Kidney capillary endothelial cell (primary cell): ENCODE data around the gene THOC1.

Source experiments
- DNase-seq: peaks from one replicate; pipeline ENCODE4 v3.0.0-alpha.2; 2018; ENCODE audit warnings: low spot score

The THOC1 gene

DNA sequence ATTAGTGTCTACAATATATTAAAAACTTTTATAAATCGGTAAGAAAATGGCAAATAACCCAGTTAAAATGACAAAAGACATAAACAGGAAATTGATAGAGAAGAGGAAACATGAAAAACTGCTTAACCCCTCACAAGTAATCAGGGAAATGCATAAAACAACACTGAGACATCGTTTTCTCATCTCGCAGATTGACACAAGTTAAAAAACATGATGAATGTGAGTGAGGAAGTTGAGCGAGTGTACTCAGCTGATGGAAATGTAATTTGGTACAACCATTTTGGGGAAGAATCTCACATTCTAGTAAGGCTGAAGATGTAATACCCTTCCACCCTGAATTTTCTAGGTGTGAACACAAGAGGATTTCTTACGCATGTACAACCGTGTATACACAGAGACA, 18.0 kb upstream of the THOC1 start:
- no peak for DNase-seq

GRCh38 chr18:275486-275885, 7.6 kb upstream of the THOC1 start:
- DNase-seq: no peak

GRCh38 chr18:274313-274712, 6.5 kb upstream of the THOC1 start:
- no peak for DNase-seq

GRCh38 chr18:273525-273924, 5.7 kb upstream of the THOC1 start:
- no peak for DNase-seq

- no peak for DNase-seq
These were observed 4.8 kb upstream of the THOC1 start for GRCh38 chr18:272650-273049.

GRCh38 chr18:269480-270095, 1.7 kb upstream of the THOC1 start:
- no peak for DNase-seq

DNA sequence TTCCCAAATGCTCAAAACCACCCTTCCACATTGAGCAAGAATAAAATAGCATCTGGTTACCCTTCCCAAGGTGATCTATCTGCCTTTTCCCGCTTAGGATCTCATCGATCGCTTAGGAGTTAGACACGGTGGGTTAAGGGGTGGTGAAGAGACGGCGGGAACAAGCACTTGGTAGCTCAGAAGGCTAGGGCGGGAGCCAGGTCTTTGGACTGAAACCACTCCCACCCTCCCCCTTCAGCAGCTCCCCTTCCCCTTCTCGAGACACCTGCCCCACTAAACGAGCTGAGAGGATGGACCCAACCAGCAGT, 513 bp downstream of the THOC1 start:
- DNase-seq: no peak

GRCh38 chr18:261398-262073, 6.3 kb downstream of the THOC1 start:
- no peak for DNase-seq

GRCh38 chr18:260547-260946, 7.3 kb downstream of the THOC1 start:
- no peak for DNase-seq

- DNase-seq: no peak
These were observed 12.7 kb downstream of the THOC1 start for GRCh38 chr18:255171-255570.

DNA sequence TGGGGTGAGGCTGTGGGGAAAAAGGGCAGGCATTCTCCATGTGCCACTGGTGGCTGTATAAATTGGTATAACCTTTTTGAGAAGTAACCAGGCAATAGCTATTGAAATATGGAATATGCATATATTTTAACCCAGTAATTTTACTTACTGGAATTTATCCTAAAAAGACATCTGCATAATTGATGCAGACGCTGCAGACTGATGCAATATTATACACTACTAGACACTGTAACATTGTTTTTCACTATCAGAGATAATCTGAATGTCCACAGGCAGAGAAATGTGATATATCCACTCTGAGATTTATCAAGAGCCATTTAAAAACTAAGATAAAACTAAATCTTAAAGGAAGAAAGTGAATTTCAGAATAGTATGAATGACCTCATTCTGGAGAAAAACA, 14.7 kb downstream of the THOC1 start:
- no peak for DNase-seq

DNA sequence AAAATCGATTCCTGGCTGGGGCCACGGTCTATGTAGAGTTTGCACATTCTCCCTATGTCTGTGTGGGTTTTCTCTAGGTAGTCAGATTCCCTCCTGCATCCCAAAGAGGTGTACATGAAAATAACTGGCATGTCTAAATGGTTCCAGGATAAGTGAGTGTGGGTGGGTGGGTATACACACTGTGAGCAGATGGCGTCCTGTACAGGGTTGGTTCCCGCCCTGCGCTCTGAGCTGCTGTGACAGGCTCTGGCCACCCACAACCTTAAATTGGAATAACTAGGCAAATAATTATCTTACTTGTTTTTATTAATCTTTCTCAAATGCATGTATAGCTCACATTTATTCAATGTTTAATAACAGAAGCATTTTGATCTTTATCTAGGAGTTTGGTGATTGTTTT, 16.3 kb downstream of the THOC1 start:
- no peak for DNase-seq

DNA sequence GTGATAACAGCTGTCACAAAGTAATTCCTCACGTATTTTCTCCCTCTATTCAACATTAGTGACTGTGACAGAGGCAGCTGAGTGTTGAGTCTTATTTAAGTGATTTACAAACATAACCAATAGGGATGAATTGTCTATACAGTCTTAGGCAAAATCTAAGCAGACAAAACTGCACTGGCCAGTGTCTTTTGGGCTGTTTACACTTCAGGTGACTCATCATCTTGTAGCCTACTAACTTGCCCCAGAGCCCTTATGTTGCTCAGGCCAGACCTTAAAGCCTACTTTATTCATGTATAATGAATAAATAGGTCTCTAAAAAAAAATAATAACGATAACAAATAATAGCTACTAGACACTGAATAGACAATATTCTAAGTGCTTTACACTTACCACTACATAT, 17.2 kb downstream of the THOC1 start:
- DNase-seq: no peak

GRCh38 chr18:248053-248452, 19.8 kb downstream of the THOC1 start:
- no peak for DNase-seq

GRCh38 chr18:245282-245847, 22.5 kb downstream of the THOC1 start:
- no peak for DNase-seq

- no peak for DNase-seq
These were observed 27.7 kb downstream of the THOC1 start for GRCh38 chr18:240175-240574.

DNA sequence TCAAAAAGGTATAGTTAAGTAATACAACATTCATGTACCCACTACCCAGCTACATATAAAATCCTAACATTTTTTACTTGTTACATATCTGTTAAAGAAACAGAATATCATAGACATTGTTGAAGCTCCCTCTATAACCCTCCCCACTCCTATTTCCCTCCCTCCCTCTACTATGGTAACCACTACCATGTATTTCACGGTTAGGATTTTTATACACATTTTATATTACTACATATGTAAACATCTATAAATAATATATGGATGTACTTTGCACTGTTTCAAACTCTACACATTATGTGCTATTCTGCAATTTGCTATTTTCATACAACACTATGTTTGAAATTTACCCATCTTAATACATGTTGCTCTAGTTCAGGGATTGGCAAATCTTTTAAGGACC, 36.3 kb downstream of the THOC1 start:
- no peak for DNase-seq

DNA sequence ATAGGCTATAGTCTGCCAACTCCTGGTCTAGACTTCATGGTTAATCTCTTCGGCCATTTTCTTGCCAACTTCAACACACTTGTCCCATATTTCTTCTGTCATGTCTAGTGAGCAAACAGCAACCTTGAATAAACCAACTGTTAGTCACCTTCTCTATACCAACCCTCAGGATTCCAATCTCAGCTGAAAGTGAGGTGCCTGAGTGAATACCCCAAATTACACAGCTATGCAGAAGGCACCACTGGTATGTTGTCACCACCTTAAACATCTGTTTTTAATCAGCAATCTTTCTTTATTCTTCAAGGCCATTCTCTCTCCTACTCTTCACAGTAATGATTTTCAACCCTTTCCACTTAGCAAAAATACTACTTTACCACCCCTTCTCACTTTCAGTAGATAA, 39.3 kb downstream of the THOC1 start:
- no peak for DNase-seq

DNA sequence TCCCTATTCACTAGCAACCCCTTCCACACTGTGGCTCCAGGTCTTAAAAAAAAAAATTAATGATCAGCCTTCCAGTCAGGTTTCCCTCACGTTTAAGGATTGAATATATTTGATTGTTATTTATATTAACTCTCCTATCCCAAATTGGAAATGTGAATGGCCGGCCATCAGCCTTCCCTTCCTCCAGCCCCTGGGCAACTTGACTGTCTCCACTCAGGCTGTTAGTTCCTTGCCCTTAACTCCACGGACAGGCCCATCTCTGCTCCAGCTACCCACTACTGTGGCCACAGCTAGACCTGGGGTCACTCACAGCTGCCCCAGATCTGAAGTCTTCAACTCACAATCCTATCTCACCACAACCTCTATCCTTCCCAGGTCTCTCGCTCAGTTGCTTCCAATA, 39.9 kb downstream of the THOC1 start:
- no peak for DNase-seq

- DNase-seq: no peak
These were observed 40.5 kb downstream of the THOC1 start for GRCh38 chr18:227374-227773.

DNA sequence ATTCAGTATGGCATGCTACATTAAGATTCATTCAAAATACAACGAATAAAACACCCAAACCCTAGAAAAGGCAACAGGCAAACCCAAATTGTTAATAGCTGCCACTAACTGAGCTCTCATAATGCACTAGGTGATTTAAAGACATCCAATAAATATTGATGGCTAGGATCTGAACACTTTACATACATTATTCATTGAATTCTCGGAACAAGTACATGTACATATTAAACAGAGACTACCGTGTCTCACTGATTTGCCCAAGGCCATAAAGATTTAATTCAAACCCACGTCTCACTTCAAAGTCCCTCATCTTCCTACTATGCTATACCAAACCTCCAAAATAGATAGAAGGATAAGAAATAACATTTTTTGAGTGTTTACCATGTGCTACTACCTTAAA, 42.1 kb downstream of the THOC1 start:
- DNase-seq: no peak

DNA sequence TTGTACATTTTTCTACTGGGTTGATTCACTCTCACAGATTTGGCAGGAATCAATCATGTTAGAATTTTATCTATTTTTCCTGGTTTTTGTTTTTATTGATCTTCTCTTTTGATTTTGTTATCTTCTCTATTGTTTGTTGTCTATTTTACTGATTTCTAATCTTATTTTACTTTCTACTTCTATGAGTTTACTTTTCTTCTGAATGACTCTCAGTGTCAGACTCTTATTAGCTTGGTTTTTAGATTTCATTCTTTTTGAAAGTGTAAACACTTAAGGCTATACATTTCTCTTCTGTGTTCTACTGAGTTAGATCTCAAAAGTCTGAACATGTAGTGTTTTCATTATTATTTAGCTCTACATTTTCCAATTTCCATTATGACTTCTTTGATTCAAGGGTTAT, 47.1 kb downstream of the THOC1 start:
- DNase-seq: no peak

GRCh38 chr18:217532-218336, 50.1 kb downstream of the THOC1 start:
- no peak for DNase-seq
